Neural cell (in vitro differentiated cells): ENCODE measurements around the gene GAP43. TPM values are rescaled to one million over a fixed set of nuclear protein-coding genes. Genes with fewer than 3 reads are reported as not detected.

Experiments used
- H2AFZ ChIP-seq: fragments of 200-600, 300-800 bp; sonication (generic), shearing (Covaris generic); 2 replicates; pipeline ENCODE4 v1.6.0; 2014; ENCODE audit warnings: low read depth, mild to moderate bottlenecking, antibody characterized with exemption, low read length, moderate library complexity
- H3F3A ChIP-seq: fragments of 200-600 bp; shearing (Covaris generic); 2 replicates; pipeline ENCODE4 v1.6.1; 2016; ENCODE audit warnings: mild to moderate bottlenecking, moderate library complexity, mixed read lengths, antibody characterized with exemption, low read length; ENCODE audit not compliant: insufficient read depth, poor library complexity, severe bottlenecking
- H3K27ac ChIP-seq: fragments of 200-600, 300-800 bp; sonication (generic), shearing (Covaris generic); 2 replicates; pipeline ENCODE4 v1.5.1; 2014; ENCODE audit warnings: mild to moderate bottlenecking, low read length, moderate library complexity
- H3K27me3 ChIP-seq: fragments of 300-800, 200-600 bp; sonication (generic), shearing (Covaris generic); 2 replicates; pipeline ENCODE4 v1.6.0; 2014; ENCODE audit warnings: mild to moderate bottlenecking, low read depth, low read length, moderate library complexity; ENCODE audit not compliant: insufficient read depth
- H3K36me3 ChIP-seq: fragments of 300-800, 200-600 bp; sonication (generic), shearing (Covaris generic); 2 replicates; pipeline ENCODE4 v1.5.1; 2014; ENCODE audit warnings: mild to moderate bottlenecking, antibody characterized with exemption, low read length, moderate library complexity; ENCODE audit not compliant: insufficient read depth
- H3K4me2 ChIP-seq: fragments of 300-800, 200-600 bp; sonication (generic), shearing (Covaris generic); 2 replicates; pipeline ENCODE4 v1.6.0; 2014; ENCODE audit warnings: mild to moderate bottlenecking, low read length
- H3K4me3 ChIP-seq: fragments of 300-800, 200-600 bp; sonication (generic), shearing (Covaris generic); 2 replicates; pipeline ENCODE4 v1.5.1; 2014; ENCODE audit warnings: mild to moderate bottlenecking, low read length, moderate library complexity
- H3K79me2 ChIP-seq: fragments of 200-600 bp; shearing (Covaris generic); replicated peaks from 2 replicates; pipeline ENCODE4 v1.6.0; 2014; ENCODE audit warnings: mild to moderate bottlenecking, low read length, moderate library complexity; ENCODE audit not compliant: insufficient read depth
- H3K9ac ChIP-seq: fragments of 300-800, 200-600 bp; sonication (generic), shearing (Covaris generic); 2 replicates; pipeline ENCODE4 v1.6.1; 2016; ENCODE audit warnings: mild to moderate bottlenecking, low read length, mixed read lengths
- H3K9me2 ChIP-seq: fragments of 200-600 bp; shearing (Covaris generic); 2 replicates; pipeline ENCODE4 v1.6.1; 2016; ENCODE audit warnings: mild to moderate bottlenecking, low read length, mixed read lengths; ENCODE audit not compliant: insufficient read depth
- H3K9me3 ChIP-seq: fragments of 200-600, 300-800 bp; sonication (generic), shearing (Covaris generic); 2 replicates; pipeline ENCODE4 v1.6.1; 2016; ENCODE audit warnings: mild to moderate bottlenecking, mixed run types, low read length, moderate library complexity, mixed read lengths
- H4K20me1 ChIP-seq: fragments of 200-600 bp; shearing (Covaris generic); 2 replicates; pipeline ENCODE4 v1.6.1; 2016; ENCODE audit warnings: mild to moderate bottlenecking, mixed run types; ENCODE audit not compliant: insufficient read depth
- CTCF ChIP-seq: fragments of 450-650 bp; IDR thresholded peaks from 2 replicates; pipeline ENCODE4 v1.5.1; 2014; ENCODE audit warnings: antibody characterized with exemption, mild to moderate bottlenecking, moderate library complexity; ENCODE audit not compliant: poor library complexity, severe bottlenecking
- EP300 ChIP-seq: fragments of 450-650 bp; conservative IDR thresholded peaks from 2 replicates; pipeline ENCODE4 v1.6.1; 2014; ENCODE audit warnings: antibody characterized with exemption, mild to moderate bottlenecking, moderate library complexity; ENCODE audit not compliant: poor library complexity, severe bottlenecking
- EZH2 ChIP-seq: fragments of 200-600, 300-800 bp; shearing (Covaris generic), sonication (generic); IDR thresholded peaks from 2 replicates; pipeline ENCODE4 v1.6.1; 2014; ENCODE audit warnings: antibody characterized with exemption, low read length, borderline replicate concordance, mild to moderate bottlenecking; ENCODE audit not compliant: insufficient read depth, poor library complexity, severe bottlenecking
- MXI1 ChIP-seq: fragments of 450-650 bp; conservative IDR thresholded peaks from 2 replicates; pipeline ENCODE4 v1.6.1; 2014; ENCODE audit warnings: antibody characterized with exemption, mild to moderate bottlenecking; ENCODE audit not compliant: poor library complexity, severe bottlenecking
- POLR2AphosphoS5 ChIP-seq: IDR thresholded peaks from 2 replicates; pipeline ENCODE4 v1.6.1; 2012
- RAD21 ChIP-seq: fragments of 450-650 bp; conservative IDR thresholded peaks from 2 replicates; pipeline ENCODE4 v1.6.1; 2014; ENCODE audit warnings: antibody characterized with exemption, mild to moderate bottlenecking, moderate library complexity
- REST ChIP-seq: IDR thresholded peaks from 2 replicates; pipeline ENCODE4 v1.6.1; 2012; ENCODE audit warnings: borderline replicate concordance
- SMC3 ChIP-seq: fragments of 450-650 bp; conservative IDR thresholded peaks from 2 replicates; pipeline ENCODE4 v1.6.1; 2014; ENCODE audit warnings: antibody characterized with exemption, mild to moderate bottlenecking, moderate library complexity; ENCODE audit not compliant: poor library complexity
- TAF1 ChIP-seq: IDR thresholded peaks from 2 replicates; pipeline ENCODE4 v1.6.1; 2012; ENCODE audit warnings: low read depth
- polyA plus RNA-seq: library from polyadenylated mRNA; depleted of rRNA; stranded (reverse); fragments of >200 nt; gene quantifications from 2 replicates; pipeline ENCODE4 v1.2.3, GENCODE V29; 2014

Gene GAP43
- polyA plus RNA-seq, 1 donor from 2014 or later: 1,327 TPM

- H4K20me1 ChIP-seq: peaks cover 29% of the 10 kb centered on the region
- peaks cover 3% of the 10 kb centered on the region for H3F3A ChIP-seq
- H3K27ac ChIP-seq: no peak overlapping the region
- H3K9me2 ChIP-seq: no peaks in the 10 kb centered on the region
- H3K79me2 ChIP-seq: peaks cover 85% of the 10 kb centered on the region
- H3K27me3 ChIP-seq: no peaks in the 10 kb centered on the region
- no peak overlapping the region for H3K4me2 ChIP-seq
- H3K36me3 ChIP-seq: peaks cover 36% of the 10 kb centered on the region
- no peak overlapping the region for H2AFZ ChIP-seq
- H3K9me3 ChIP-seq: no peaks in the 10 kb centered on the region
- TF ChIP-seq SMC3 (no peak), EP300 (no peak)
- no peak overlapping the region for H3K9ac ChIP-seq
- no peak overlapping the region for H3K4me3 ChIP-seq
Observed at GRCh38 chr3:115673881-115674280, 50.6 kb downstream of the GAP43 start.

DNA sequence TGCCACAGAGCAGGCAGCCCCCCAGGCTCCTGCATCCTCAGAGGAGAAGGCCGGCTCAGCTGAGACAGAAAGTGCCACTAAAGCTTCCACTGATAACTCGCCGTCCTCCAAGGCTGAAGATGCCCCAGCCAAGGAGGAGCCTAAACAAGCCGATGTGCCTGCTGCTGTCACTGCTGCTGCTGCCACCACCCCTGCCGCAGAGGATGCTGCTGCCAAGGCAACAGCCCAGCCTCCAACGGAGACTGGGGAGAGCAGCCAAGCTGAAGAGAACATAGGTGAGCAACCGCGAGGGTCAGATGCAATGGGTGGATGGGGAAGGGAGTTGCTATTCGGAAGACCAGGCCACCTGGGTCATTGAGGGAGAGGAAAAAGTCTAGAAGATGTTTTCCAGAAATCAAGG lies 53.0 kb downstream of the GAP43 start:
- Histone ChIP-seq H3F3A (peaks cover 3% of the 10 kb centered on the region), H3K9me2 (no peaks in the 10 kb centered on the region), H3K9me3 (no peaks in the 10 kb centered on the region), H3K36me3 (peaks cover 44% of the 10 kb centered on the region), H4K20me1 (peaks cover 27% of the 10 kb centered on the region), H3K27ac (no peak overlapping the region), H3K9ac (no peak overlapping the region), H3K27me3 (no peaks in the 10 kb centered on the region), H3K79me2 (peaks cover 97% of the 10 kb centered on the region), H3K4me3 (no peak overlapping the region), H3K4me2 (no peak overlapping the region), H2AFZ (no peak overlapping the region)
- no peak for TF ChIP-seq CTCF
- peak; percentile 10 for TF ChIP-seq POLR2AphosphoS5

GRCh38 chr3:115680803-115681345 lies 57.6 kb downstream of the GAP43 start:
- TF ChIP-seq MXI1 (no peak), POLR2AphosphoS5 (no peak), CTCF (no peak), SMC3 (no peak), REST (no peak), TAF1 (no peak), EZH2 (no peak), RAD21 (no peak), EP300 (no peak)
- Histone ChIP-seq H3K27me3 (no peaks in the 10 kb centered on the region), H3K27ac (no peak overlapping the region), H4K20me1 (peaks cover 12% of the 10 kb centered on the region), H3K9me3 (no peaks in the 10 kb centered on the region), H3K4me2 (no peak overlapping the region), H3F3A (no peaks in the 10 kb centered on the region), H2AFZ (no peak overlapping the region), H3K9ac (no peak overlapping the region), H3K36me3 (peaks cover 42% of the 10 kb centered on the region), H3K79me2 (peaks cover 84% of the 10 kb centered on the region), H3K9me2 (no peaks in the 10 kb centered on the region), H3K4me3 (no peak overlapping the region)
